HG03354 (cell line): ENCODE results near the gene ATXN1.
A peak's percentile ranks its signal among the peaks of the same experiment; 100 is the strongest.
"Not testable (repeated sequence)": the region's sequence is repeated elsewhere in the genome, so short reads cannot be mapped to it uniquely, and the experiment has no call there.

Experiments used
- ATAC-seq: cut with Tn5 transposase; IDR thresholded peaks from one replicate; pipeline ENCODE4 v1.9.1; 2021; ENCODE audit warnings: mild to moderate bottlenecking; ENCODE audit not compliant: unreplicated experiment, poor library complexity, severe bottlenecking

The ATXN1 gene

GRCh38 chr6:16418151-16418550 is 343.1 kb downstream of the ATXN1 start:
- no peak for ATAC-seq

GRCh38 chr6:16415677-16416076 is 345.6 kb downstream of the ATXN1 start:
- ATAC-seq: no peak

GRCh38 chr6:16414205-16414604 is 347.1 kb downstream of the ATXN1 start:
- ATAC-seq: peak; percentile 54

- peak; percentile 60 for ATAC-seq
Observed at GRCh38 chr6:16413399-16413798, 347.9 kb downstream of the ATXN1 start.

- ATAC-seq: peak; percentile 16
Observed at GRCh38 chr6:16412982-16413381, 348.3 kb downstream of the ATXN1 start.

GRCh38 chr6:16412171-16412570 is 349.1 kb downstream of the ATXN1 start:
- no peak for ATAC-seq

GRCh38 chr6:16409531-16410441 is 351.5 kb downstream of the ATXN1 start:
- ATAC-seq: peak; percentile 48

- no peak for ATAC-seq
Observed at GRCh38 chr6:16408766-16409165, 352.5 kb downstream of the ATXN1 start.

GRCh38 chr6:16406966-16407365 is 354.3 kb downstream of the ATXN1 start:
- no peak for ATAC-seq

GRCh38 chr6:16406538-16406937 is 354.7 kb downstream of the ATXN1 start:
- not testable (repeated sequence) for ATAC-seq

GRCh38 chr6:16405375-16405774 is 355.9 kb downstream of the ATXN1 start:
- no peak for ATAC-seq

GRCh38 chr6:16404456-16404855 is 356.8 kb downstream of the ATXN1 start:
- no peak for ATAC-seq

GRCh38 chr6:16403831-16404230 is 357.4 kb downstream of the ATXN1 start:
- ATAC-seq: no peak

GRCh38 chr6:16402581-16402900 is 358.7 kb downstream of the ATXN1 start:
- no peak for ATAC-seq

GRCh38 chr6:16400248-16400760 is 361.0 kb downstream of the ATXN1 start:
- no peak for ATAC-seq

- no peak for ATAC-seq
Observed at GRCh38 chr6:16399695-16400094, 361.6 kb downstream of the ATXN1 start.

GRCh38 chr6:16399158-16399557 is 362.1 kb downstream of the ATXN1 start:
- no peak for ATAC-seq

GRCh38 chr6:16398587-16398986 is 362.7 kb downstream of the ATXN1 start:
- no peak for ATAC-seq

GRCh38 chr6:16397623-16398022 is 363.6 kb downstream of the ATXN1 start:
- ATAC-seq: no peak

- ATAC-seq: no peak
Observed at GRCh38 chr6:16396497-16397319, 364.6 kb downstream of the ATXN1 start.

GRCh38 chr6:16394632-16395031 is 366.6 kb downstream of the ATXN1 start:
- no peak for ATAC-seq
